Mesenchymal stem cell (in vitro differentiated cells and primary cell): ENCODE data around the gene HLA-DRB5.
"Not testable (repeated sequence)": the region's sequence is repeated elsewhere in the genome, so short reads cannot be mapped to it uniquely, and the experiment has no call there.

ENCODE experiments used
- DNase-seq: peaks from one replicate; pipeline ENCODE4 v3.0.0-alpha.2; 2013
- H2AFZ ChIP-seq: one replicate; pipeline ENCODE4 v1.6.1; 2013; ENCODE audit warnings: low read depth, mild to moderate bottlenecking, control low read depth, inconsistent platforms, low read length, moderate library complexity
- H2AK5ac ChIP-seq: 2 replicates; pipeline ENCODE4 v1.6.1; 2013; ENCODE audit warnings: low read length, moderate library complexity, mild to moderate bottlenecking, inconsistent platforms; ENCODE audit not compliant: severe bottlenecking
- H2BK120ac ChIP-seq: one replicate; pipeline ENCODE4 v1.6.1; 2013; ENCODE audit warnings: low read depth, mild to moderate bottlenecking, inconsistent platforms, low read length, moderate library complexity
- H2BK12ac ChIP-seq, 2 experiments: one replicate each; pipeline ENCODE4 v1.6.1; 2013; ENCODE audit warnings: inconsistent platforms in 2 of 2, low read length in 2 of 2, mild to moderate bottlenecking in 2 of 2, moderate library complexity in 2 of 2, control low read depth in 1 of 2
- H2BK15ac ChIP-seq: one replicate; pipeline ENCODE4 v1.6.1; 2013; ENCODE audit warnings: mild to moderate bottlenecking, low read depth, inconsistent platforms; ENCODE audit not compliant: poor library complexity, severe bottlenecking
- H2BK5ac ChIP-seq: 2 replicates; pipeline ENCODE4 v1.6.1; 2013; ENCODE audit warnings: low read depth, mild to moderate bottlenecking, low read length, control low read depth, inconsistent platforms; ENCODE audit not compliant: poor library complexity, severe bottlenecking
- H3K14ac ChIP-seq, 2 experiments: one replicate each; pipeline ENCODE4 v1.6.1; 2013; ENCODE audit warnings: inconsistent platforms in 2 of 2, low read length in 2 of 2, control low read depth in 1 of 2, mild to moderate bottlenecking in 1 of 2, moderate library complexity in 1 of 2
- H3K18ac ChIP-seq, 2 experiments: one replicate each; pipeline ENCODE4 v1.6.1; 2013; ENCODE audit warnings: inconsistent platforms in 2 of 2, low read length in 2 of 2, control low read depth in 1 of 2, low read depth in 1 of 2, mild to moderate bottlenecking in 1 of 2
- H3K23ac ChIP-seq, 2 experiments: one replicate each; pipeline ENCODE4 v1.6.1; 2013; ENCODE audit warnings: inconsistent platforms in 2 of 2, low read length in 2 of 2, mild to moderate bottlenecking in 2 of 2, moderate library complexity in 2 of 2, control low read depth in 1 of 2
- H3K27ac ChIP-seq: 2 replicates; pipeline ENCODE4 v1.5.1; 2013; ENCODE audit warnings: mild to moderate bottlenecking, moderate library complexity, low read length, control low read depth, inconsistent platforms; ENCODE audit not compliant: poor library complexity, severe bottlenecking
- H3K27me3 ChIP-seq, 2 experiments: 2 replicates each; pipeline versions ENCODE4 v1.6.1 to v1.7.0; 2013; ENCODE audit warnings: low read length in 2 of 2, mild to moderate bottlenecking in 2 of 2, moderate library complexity in 2 of 2, control low read depth in 1 of 2, inconsistent platforms in 1 of 2; ENCODE audit not compliant: control insufficient read depth in 1 of 2, insufficient read depth in 1 of 2
- H3K36me3 ChIP-seq, 2 experiments: 2 replicates each; pipeline versions ENCODE4 v1.6.1 to v1.7.0; 2013; ENCODE audit warnings: low read length in 2 of 2, control low read depth in 1 of 2, inconsistent platforms in 1 of 2, low read depth in 1 of 2, mild to moderate bottlenecking in 1 of 2; ENCODE audit not compliant: insufficient read depth in 2 of 2, control insufficient read depth in 1 of 2
- H3K4ac ChIP-seq, 2 experiments: one replicate each; pipeline ENCODE4 v1.6.1; 2013; ENCODE audit warnings: inconsistent platforms in 2 of 2, low read length in 2 of 2, mild to moderate bottlenecking in 2 of 2, moderate library complexity in 2 of 2, control low read depth in 1 of 2, low read depth in 1 of 2
- H3K4me1 ChIP-seq: 2 replicates; pipeline ENCODE4 v1.6.1; 2013; ENCODE audit warnings: low read depth, low read length, control low read depth; ENCODE audit not compliant: control insufficient read depth, insufficient read depth
- H3K4me2 ChIP-seq: 2 replicates; pipeline ENCODE4 v1.6.1; 2013; ENCODE audit warnings: low read length, mild to moderate bottlenecking, inconsistent platforms; ENCODE audit not compliant: poor library complexity, severe bottlenecking
- H3K4me3 ChIP-seq, 2 experiments: 2 replicates each; pipeline versions ENCODE4 v1.5.1 to v1.7.0; 2013; ENCODE audit warnings: low read length in 2 of 2, mild to moderate bottlenecking in 2 of 2, control low read depth in 1 of 2, low read depth in 1 of 2; ENCODE audit not compliant: insufficient read depth in 1 of 2
- H3K79me1 ChIP-seq: replicated peaks from 2 replicates; pipeline ENCODE4 v1.6.1; 2013; ENCODE audit warnings: mild to moderate bottlenecking, control low read depth, low read length, inconsistent platforms; ENCODE audit not compliant: poor library complexity, severe bottlenecking
- H3K9ac ChIP-seq: 2 replicates; pipeline ENCODE4 v1.7.0; 2013; ENCODE audit warnings: mild to moderate bottlenecking, low read length, moderate library complexity
- H3K9me3 ChIP-seq: 2 replicates; pipeline ENCODE4 v1.7.0; 2013; ENCODE audit warnings: mild to moderate bottlenecking, low read length; ENCODE audit not compliant: control insufficient read depth
- H4K8ac ChIP-seq: one replicate; pipeline ENCODE4 v1.6.1; 2013; ENCODE audit warnings: inconsistent platforms, mild to moderate bottlenecking, low read length, moderate library complexity
- H4K91ac ChIP-seq: one replicate; pipeline ENCODE4 v1.6.1; 2013; ENCODE audit warnings: mild to moderate bottlenecking, low read length, inconsistent platforms
- WGBS: methylation state at CpG from one replicate; pipeline ENCODE4 v1.1.7; 2013; ENCODE audit warnings: mixed read lengths; 5-methylcytosine and 5-hydroxymethylcytosine counted together

HLA-DRB5 gene

GRCh38 chr6:32473376-32474348 lies 56.4 kb downstream of the HLA-DRB5 start:
- not testable (repeated sequence) for H3K27me3 ChIP-seq, H3K4me1 ChIP-seq, H3K4me3 ChIP-seq, H2AK5ac ChIP-seq, H2BK15ac ChIP-seq, H3K23ac ChIP-seq, H2AFZ ChIP-seq, H3K14ac ChIP-seq, H2BK120ac ChIP-seq, H3K27ac ChIP-seq, DNase-seq, H3K4me2 ChIP-seq, H4K8ac ChIP-seq, H3K9ac ChIP-seq, H2BK5ac ChIP-seq, H3K36me3 ChIP-seq, H3K9me3 ChIP-seq, H2BK12ac ChIP-seq, H4K91ac ChIP-seq, H3K79me1 ChIP-seq, H3K18ac ChIP-seq, H3K4ac ChIP-seq
- 78% methylated on average over 9 of the region's 10 CpGs for WGBS

- H3K9ac ChIP-seq, result no peak overlapping the region
- peaks cover 0 to 3% of the 10 kb centered on the region in 2 experiments for H3K27me3 ChIP-seq
- peaks cover 4% of the 10 kb centered on the region for H3K9me3 ChIP-seq
- H2AFZ ChIP-seq, result no peak overlapping the region
- no peak overlapping the region for H2BK120ac ChIP-seq
- H3K23ac ChIP-seq, result no peak overlapping the region
- H4K91ac ChIP-seq, result no peak overlapping the region
- no peaks in the 10 kb centered on the region for H3K79me1 ChIP-seq
- no peak overlapping the region for H3K4ac ChIP-seq
- no peak overlapping the region for H2BK12ac ChIP-seq
- no peaks in the 10 kb centered on the region for H3K4me1 ChIP-seq
- no peak overlapping the region for H3K18ac ChIP-seq
- no peak overlapping the region for H2BK15ac ChIP-seq
- no peak overlapping the region for H3K4me2 ChIP-seq
- H4K8ac ChIP-seq, result no peak overlapping the region
- no peak overlapping the region for H3K14ac ChIP-seq
- WGBS, result 78% methylated on average over 2 of the region's 5 CpGs
- no peak overlapping the region for H3K4me3 ChIP-seq
- no peak overlapping the region for H2AK5ac ChIP-seq
- no peak overlapping the region for H3K27ac ChIP-seq
- no peak overlapping the region for H2BK5ac ChIP-seq
- no peaks in the 10 kb centered on the region for H3K36me3 ChIP-seq
- DNase-seq, result no peak
Observed at GRCh38 chr6:32472781-32473375, 57.2 kb downstream of the HLA-DRB5 start.

- H3K4me2 ChIP-seq, H2AFZ ChIP-seq, H3K9me3 ChIP-seq, H3K4me1 ChIP-seq, H3K4me3 ChIP-seq, H2AK5ac ChIP-seq, H3K9ac ChIP-seq, DNase-seq, H2BK15ac ChIP-seq, H4K8ac ChIP-seq, H3K14ac ChIP-seq, H3K18ac ChIP-seq, H3K79me1 ChIP-seq, H3K4ac ChIP-seq, H3K36me3 ChIP-seq, H2BK120ac ChIP-seq, H3K27me3 ChIP-seq, H3K23ac ChIP-seq, H3K27ac ChIP-seq, H2BK5ac ChIP-seq, H4K91ac ChIP-seq, H2BK12ac ChIP-seq: not testable (repeated sequence)
- no CpG with 5 or more reads among the region's 5 CpGs for WGBS
Observed at GRCh38 chr6:32467743-32468503, 62.2 kb downstream of the HLA-DRB5 start.
